GM04504 (cell line): ENCODE results near the gene ARSK.

Experiments
- DNase-seq: peaks from one replicate; pipeline ENCODE4 v3.0.0-alpha.2; 2012; ENCODE audit warnings: low read depth

ARSK gene, protein sequence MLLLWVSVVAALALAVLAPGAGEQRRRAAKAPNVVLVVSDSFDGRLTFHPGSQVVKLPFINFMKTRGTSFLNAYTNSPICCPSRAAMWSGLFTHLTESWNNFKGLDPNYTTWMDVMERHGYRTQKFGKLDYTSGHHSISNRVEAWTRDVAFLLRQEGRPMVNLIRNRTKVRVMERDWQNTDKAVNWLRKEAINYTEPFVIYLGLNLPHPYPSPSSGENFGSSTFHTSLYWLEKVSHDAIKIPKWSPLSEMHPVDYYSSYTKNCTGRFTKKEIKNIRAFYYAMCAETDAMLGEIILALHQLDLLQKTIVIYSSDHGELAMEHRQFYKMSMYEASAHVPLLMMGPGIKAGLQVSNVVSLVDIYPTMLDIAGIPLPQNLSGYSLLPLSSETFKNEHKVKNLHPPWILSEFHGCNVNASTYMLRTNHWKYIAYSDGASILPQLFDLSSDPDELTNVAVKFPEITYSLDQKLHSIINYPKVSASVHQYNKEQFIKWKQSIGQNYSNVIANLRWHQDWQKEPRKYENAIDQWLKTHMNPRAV

DNA sequence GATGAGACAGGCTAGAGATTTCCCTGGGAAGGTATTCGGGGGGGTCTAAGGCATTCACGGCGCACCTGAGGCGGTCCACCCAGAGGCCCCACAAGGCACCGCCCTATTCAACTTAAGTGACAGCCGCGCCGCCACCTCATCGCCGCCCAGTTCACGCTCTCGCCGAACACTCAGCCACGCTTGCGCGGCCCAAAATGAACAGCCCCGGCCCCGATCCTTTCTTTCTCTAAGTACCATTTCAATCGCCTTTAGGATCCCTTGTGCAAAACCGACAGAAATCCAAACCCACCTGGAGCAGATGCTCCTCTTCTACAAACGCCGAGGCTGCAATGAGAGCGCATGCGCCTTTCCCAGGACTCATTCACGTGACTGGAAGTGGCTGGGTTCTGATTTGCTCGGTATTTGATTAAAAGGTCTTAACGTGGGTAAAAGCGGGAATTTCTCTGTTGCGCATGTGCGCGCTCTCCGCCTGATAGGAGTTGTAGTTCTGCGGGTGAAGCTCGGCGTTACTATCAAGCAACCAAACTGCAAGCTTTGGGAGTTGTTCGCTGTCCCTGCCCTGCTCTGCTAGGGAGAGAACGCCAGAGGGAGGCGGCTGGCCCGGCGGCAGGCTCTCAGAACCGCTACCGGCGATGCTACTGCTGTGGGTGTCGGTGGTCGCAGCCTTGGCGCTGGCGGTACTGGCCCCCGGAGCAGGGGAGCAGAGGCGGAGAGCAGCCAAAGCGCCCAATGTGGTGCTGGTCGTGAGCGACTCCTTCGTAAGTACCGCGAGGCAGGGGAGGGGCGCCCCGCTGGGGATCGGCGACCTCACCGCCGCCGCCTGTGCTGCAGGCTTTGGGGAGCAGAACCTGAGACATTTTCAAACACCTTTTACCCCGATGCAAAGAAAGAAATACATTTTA lies at the start of gene ARSK, which contains the start of gene SKIC3:
TSS of gene ARSK (plus strand) at position 455 of the 902 bp plus-strand sequence. CDS start at position 633, 178 bp downstream.
TSS of gene SKIC3 (minus strand) at position 331 of the 902 bp plus-strand sequence. CDS start 7,827 bp downstream, outside the sequence.
- DNase-seq: peak; percentile 99

DNA sequence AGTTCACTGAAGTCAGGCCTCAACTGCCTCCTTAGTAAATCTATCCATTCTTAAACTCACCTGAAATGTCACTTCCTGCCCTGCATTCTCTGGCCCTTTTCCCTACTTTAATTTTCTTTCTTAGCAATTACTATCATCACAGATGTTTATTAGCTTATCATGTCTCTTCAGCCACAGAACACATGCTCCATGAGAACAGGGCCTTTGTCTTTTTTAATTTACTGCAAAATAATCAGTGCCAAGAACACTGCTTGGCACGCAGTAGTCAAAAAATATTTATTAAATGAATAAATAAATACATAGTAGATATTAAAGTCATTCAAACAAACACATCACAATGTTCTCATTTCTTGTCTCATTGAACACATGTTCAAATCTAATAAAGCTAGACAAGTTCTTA lies 46.4 kb upstream of the ARSK start:
- no peak for DNase-seq

DNA sequence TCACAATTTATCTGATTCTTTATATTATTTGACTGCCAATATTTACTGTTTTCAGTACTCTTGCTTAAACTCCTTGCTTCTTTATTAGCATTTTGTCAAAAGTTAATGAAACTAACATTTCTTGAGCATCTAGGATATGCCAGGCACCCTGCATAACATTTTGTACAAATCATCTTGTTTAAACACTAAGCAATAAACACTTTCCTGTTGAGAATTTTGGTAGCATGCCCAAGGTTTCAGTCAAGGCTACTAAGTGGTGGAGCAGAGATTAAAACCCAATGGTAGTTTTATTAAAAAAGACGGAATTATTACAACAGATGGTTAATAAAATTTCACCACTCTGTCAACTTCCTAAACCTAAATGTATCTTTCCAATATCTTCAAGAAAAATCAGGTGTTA lies 43.3 kb upstream of the ARSK start:
- no peak for DNase-seq

DNA sequence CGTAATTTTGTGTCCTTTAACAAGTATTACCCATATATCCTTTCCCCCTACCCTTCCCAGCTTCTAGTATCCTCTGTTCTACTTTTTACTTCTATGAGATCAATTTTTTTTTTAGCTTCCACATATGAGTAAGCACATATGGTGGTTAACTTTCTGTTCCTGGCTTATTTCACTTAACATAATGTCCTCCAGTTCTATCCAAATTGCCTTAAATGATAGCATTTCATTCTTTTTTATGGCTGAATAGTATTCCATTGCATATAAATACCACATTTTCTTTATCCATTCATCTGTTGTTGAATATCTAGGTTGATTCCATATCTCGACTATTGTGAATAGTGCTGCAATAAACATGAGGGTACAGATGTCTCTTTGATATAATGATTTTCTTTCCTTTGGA lies 36.5 kb upstream of the ARSK start:
- no peak for DNase-seq

DNA sequence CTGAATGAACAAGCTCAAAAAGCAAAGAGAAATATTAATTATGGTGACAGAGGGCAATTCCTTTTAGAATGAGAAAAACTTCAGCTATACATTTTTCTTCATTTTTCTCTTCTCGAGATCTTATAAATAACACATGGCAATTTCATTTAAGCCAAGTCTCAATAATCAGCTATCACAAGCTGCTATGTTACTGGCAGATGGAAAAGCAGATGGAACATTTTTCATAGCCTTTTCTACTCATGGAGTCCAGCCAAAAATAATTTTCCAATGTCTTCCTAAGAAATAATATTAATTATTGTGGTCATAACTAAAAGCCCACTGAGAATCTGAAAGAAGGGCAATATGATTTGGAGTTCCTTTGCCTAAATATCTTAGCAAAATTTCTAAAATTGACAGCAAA lies 35.8 kb upstream of the ARSK start:
- no peak for DNase-seq

DNA sequence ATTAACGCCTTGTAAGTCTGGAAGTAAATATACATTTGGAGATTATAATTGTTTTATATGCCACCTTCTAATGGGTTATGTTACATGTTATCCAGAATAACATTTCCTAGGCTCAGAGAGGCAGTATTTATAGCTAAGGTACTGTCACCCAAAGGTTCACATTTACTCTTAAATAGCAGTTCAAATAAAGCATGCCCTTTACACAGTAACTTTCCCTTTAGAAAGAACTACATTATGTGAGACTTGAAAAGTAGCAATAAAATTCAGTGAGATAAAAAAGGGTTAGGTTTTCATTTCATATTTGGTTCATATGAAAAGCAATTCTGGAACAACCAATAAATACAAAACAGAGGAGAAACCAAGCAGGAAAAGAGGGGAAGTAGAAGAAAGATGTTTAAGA lies 35.2 kb upstream of the ARSK start:
- no peak for DNase-seq

DNA sequence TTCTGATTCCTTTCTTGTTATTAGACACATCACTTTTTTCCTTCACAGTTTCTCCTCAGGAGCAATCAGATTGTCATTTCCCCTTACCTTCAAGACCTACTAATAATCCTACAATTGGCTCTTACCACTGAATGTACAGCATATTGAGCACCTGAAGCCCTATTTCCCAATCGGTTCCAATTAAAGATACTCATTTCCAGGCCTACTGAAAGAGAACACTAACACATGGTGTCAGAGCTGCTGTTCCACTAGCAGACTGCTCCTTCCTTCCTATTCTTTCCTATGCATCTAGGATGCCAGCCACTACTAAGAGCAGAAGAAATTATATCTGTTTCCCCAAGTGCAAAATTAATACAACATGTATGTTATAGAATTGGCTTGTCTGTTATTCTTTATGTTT lies 34.7 kb upstream of the ARSK start:
- no peak for DNase-seq

DNA sequence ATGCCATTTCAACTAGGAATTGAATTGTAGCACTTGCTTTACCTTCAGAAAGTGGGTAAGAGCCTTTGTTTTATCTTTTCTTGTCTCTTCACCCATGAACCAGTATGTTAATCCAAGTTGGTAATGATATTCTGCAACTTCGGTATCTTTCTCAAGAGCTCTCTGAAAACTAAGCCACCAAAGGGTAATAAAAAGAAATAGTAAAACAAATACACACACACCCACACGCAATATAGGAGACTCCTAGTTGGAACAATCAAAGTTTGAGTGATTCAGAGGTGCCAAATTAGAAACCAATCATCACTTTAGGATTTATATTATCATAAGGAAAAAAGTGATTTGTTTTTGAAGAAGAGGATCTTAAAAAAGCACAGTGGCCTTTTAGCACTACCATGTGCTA lies 30.5 kb upstream of the ARSK start:
- no peak for DNase-seq

DNA sequence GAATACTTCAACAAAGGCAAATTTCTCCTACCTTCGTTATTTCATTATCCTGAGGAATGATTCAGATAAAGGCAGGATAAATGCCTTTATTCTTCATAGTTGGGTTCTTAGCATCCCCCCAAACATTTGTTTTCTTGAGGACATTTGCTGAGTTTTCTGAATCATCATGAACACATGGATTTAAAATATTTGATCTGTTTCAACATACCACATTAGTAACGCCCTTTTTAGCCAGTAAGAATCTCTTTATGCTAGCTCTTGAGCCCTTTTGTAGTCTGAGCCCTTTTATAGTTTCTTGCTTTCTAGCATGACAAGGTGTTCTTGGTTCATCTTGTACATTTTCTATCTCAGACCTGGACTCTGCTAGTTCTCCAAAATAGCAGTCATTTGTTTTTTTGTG lies 28.0 kb upstream of the ARSK start:
- no peak for DNase-seq

DNA sequence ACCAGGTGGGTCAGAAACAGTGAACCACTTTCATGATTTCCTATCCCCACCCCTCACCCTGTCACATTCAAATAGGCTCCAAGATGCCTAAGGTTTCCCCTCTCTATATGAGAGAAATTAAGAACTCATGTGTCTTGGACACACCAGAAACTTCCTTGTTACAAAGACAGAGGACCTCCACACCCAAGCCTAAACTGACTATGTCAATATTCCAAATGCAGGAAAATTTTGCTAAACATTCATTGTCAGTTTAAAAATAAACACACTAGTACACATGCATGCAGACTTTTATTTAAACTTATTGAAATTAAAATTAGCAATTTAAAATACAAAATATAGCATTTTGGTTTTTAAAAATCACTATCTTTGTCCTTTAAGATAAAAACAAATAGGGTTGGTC lies 26.3 kb upstream of the ARSK start:
- DNase-seq: no peak

DNA sequence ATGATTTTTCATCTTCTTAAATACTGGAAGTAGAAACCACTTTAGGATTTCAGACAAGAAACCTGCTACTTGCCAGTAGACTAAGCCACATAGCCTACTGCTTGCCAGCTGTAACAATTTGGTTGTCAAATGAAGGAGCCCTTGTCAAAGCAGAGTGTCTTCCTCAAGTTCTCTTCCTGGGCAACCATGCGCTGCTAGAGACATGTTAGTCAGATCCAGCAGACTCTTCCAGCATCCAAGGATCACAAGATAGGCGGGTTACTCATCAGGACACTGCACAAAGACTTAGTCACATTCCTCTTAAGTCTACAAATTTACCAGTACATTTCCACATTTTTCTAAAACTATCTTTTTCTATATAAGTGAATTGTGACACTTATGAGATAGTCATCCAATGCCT lies 24.5 kb upstream of the ARSK start:
- peak; percentile 60 for DNase-seq

DNA sequence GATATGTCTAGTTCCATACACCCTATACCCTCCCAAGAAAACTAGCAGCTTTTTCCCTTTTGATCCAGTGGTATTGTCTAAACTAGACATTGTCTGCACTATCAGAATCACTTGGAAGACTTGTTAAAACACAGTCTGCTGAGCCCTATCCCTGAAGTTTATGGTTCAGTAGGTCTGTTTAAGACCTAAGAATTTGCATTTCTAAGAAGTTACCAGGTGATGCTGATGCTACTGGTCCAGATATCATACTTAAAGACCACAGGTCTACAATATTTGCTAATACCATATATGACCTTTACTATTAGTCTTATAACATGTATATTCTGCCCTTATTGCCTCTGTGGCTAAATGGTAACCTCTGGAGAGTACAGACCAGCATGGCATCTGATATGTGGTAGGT lies 23.4 kb upstream of the ARSK start:
- no peak for DNase-seq

DNA sequence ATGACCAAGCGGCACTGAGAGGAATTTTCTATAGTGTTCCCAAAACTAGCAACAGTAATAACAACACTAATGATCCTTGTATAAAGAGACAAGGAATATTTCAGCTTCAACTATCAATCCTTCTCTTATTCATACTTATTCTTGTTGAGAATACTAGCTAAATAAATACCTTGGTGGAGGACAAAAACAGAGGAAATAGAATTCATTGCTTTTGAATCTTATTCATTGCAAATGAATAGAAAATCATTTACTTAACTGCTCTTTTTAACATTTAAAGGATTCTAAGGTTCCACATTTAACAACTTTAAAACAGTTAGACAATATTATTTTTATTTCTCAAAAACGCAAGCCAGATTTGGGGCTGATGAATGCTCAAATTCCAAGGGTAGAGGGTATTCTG lies 22.5 kb upstream of the ARSK start:
- no peak for DNase-seq

DNA sequence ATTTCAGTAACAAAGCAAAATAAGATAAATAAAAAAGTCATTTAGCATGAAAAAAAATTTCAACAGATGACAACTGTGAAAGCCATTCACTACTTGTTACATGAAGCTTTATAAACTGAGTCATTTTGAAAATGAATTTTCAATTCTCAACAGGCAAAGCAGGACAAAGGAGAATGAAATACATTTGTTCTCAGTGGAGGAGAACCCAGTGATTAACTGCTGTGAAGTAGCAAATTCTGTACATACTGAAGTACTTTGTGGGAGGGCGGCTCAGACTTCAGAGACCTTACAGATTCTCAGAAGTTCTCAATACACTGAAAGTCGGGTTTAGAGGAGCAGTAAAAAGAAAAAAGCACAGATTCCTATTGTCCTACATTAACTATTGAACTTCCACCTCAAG lies 21.8 kb upstream of the ARSK start:
- DNase-seq: no peak

DNA sequence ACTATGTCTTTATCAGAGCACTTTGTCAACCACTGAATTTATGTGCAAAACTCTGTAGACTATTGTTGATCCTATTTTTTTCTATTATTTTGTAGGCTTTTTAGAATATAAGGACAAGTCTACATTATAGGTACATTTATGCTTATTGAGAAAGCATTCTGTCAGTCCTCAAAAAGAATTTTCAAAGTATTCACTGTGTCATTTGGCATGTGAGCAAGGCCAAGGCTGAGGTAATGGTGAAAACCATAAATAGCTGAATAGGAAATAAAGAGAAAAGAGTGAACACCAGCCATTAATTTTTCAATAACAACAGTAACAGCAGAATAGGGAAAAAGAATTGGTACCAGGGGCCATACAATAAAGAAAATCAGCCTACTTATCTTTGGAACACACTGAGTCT lies 21.1 kb upstream of the ARSK start:
- DNase-seq: no peak

DNA sequence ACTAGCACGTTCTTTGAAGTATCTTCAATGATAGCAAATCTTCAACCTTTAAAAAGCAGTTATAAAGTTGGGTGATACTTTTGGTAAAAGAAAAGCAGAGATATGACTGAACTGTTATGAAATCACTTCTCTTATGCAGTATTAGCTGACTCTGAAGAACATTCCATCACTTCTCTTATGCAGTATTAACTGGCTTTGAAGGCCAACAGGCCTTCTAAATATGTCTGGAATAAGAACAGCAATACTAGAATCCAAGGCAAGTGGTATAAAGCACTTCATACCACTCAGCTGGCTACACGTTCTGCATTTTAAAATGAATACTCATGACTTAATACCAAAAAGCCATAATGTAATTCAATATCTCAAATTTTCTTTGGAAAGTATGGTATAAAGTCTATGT lies 17.4 kb upstream of the ARSK start:
- DNase-seq: no peak

DNA sequence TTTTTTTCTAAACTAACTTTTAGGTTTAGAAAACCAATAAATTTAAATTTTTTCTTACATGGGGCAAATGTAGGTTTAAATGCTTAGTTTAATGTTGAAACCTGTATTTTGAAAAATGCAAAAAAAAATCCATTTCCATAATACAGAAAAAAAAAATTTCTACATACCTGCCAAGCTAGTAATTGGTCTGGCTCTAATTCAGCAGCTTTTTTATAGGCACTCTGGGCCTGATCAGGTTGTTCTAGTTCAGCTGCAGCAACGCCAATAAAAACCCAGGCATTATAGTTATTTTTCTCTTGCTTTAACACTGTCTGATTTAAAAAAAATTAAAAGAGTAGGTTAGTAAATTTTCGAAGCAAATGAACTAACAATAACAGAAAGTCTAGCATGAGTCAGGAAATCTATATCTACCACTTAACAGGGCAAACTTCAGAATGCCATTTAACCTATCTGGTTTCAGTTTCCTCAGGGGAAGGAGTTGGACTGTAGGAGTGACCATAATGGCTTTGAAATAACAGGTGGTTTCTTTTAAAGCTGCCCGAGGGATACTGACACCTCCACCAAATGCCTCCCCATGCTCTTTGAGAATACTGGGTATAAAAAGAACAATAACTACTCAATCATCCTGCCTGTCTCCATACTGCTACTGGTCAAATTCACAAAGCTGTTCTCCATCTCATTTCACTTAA lies 11.7 kb upstream of the ARSK start:
- DNase-seq: no peak

DNA sequence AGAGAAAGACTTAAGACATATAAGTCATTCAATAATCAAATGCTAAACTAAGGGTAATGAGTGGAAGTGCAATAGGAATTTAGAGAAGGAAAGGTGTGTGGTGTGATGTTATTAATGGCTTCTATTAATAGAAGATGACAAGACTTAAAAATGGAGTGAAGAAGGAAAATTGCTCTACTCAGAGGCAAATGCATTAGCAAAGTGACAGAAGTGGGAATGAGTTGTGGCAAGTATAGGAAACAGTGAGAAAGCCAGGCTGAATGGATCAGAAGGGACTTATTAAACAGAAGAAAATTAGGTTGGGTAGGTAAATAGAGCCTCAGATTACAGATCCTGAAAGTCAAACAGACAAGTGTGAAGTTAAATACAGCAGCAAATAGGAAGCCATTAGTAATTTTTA lies 5.9 kb upstream of the ARSK start:
- no peak for DNase-seq

DNA sequence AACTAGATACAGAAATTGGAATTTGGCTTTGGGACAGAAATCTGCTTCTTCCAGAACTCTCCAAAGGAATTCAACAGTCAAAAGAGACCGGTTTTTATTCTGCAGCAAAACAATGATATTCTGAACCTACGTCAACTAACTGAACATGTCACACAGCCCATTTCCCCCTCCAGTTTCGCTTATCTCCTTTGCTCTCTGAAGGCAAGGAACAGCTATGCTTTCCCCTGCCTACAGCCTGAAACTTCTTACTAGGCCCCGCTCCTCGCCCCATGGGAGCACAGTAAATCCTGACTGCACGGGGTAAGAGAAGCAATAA lies 612 bp upstream of the ARSK start:
- no peak for DNase-seq

DNA sequence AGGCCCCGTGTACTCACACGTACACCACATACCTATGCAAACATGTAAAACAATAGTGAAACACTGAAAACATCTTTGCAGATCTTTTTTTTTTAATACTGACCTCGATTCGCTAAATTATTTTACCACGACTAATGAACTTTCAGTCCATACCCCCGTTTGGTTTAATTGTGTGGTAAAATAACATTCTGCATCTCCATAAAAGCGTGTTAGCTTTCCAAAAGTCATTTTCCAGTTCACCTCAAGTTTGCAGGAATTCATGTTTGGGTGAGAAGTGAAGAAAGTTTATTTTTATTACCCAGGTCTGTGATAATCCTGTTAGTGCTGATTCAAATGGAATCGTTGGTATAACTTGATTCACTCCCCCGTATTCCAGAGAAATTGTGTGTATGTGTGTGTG lies 652 bp downstream of the ARSK start:
- no peak for DNase-seq

DNA sequence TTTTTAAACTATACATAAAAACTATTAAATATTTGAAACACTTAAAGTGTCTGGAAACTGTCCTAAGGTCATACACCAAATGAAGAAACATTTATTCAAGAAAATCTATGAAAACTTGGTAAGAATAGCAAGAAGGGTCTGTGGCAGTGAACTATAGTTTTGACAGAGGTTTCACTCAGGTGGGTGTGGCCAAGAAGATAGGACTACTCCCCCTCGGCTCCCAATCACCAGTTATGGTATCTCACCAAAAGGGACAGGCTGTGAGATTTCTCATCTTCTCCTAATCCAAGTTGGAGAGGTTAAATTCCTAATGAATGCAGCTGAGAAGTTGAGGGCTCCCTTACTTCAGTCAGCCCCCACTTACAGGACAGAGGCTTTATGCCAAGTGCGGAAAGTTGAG lies 2.9 kb downstream of the ARSK start:
- no peak for DNase-seq

DNA sequence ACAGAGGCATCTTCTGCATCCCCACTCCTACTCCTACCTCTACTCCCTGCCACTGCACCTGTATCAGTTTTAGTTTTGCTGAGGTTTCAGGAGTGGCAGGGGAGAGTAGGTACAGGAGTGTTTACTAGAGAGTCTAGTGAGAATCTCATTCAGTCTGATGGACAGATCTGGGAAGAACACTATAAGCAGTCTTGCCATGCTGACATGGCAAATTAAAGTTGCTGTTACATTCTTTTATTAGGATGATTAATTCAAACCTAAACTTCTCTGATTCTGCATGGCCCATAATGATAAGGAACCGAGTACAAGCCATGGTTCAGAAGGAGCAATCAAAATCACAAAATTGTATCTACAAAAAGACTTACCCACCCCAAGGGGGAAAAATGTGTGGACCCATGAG lies 7.4 kb downstream of the ARSK start:
- no peak for DNase-seq

DNA sequence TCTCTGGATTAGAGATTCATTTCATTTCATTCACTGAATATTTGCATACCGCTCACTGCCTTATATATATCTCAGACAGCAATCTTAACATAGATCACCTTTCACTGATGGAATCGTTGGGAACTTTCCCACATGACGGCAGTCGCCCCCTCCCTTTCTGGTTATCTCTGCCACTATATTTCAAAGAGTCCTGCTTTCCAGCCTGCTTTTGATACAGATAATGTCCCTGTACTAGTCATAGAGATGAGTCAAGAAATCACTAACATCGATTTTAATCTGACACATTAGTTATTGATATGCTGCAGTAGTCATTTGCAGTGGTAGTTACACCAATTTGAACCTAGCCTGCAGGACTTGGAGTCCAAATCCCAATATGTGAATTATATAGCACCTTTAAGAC lies 8.5 kb downstream of the ARSK start:
- DNase-seq: no peak
